GM15510 (cell line): Measurements from ENCODE around the gene ECI1.

ENCODE experiments used
- POLR2A ChIP-seq: IDR thresholded peaks from 3 replicates; pipeline ENCODE4 v1.6.1; 2011; ENCODE audit warnings: borderline replicate concordance; ENCODE audit not compliant: insufficient read length; ENCODE audit errors: extremely low read depth

The ECI1 gene

GRCh38 chr16:2200313-2200712 lies 51.1 kb downstream of the ECI1 start:
- no peak for TF ChIP-seq POLR2A

GRCh38 chr16:2199621-2200139 lies 51.7 kb downstream of the ECI1 start:
- no peak for TF ChIP-seq POLR2A

DNA sequence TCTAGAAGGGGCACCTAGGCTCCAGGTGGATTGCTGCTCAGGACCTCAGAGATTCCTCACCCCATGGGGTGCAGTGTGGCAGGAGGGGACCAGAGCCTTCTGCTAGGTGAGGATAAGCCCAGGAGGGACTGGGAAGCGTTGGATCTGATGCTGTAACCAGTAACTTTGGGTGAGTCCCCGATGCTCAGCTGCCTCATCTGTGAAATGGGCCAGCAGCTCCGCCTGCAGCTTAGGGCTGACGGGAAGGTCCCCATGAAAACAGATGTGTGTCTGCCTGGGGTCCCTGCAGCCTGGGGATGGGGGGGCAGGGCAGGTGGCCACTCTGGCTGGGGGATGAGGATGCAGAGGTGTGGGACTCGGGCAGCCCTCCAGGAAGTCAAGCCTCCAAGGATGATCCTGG lies 52.3 kb downstream of the ECI1 start:
- no peak for TF ChIP-seq POLR2A

DNA sequence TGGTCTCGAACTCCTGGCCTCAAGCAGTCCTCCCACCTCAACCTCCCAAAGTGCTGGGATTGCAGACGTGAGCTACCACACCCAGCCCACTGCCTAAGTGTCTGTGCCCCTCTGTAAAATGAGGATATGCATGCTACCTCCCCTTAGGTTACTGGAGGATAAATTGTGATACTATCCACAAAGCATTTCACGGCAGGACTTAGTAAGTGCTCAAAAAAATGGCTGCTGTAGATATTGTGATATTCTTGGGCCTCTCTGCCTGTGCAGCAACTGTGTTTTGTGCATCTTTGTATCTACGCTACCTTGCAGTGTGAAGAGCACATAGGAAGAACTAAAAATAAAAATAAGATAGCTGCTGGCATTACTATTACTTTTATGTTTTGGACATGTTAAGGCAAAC lies 53.1 kb downstream of the ECI1 start:
- TF ChIP-seq POLR2A, result no peak

DNA sequence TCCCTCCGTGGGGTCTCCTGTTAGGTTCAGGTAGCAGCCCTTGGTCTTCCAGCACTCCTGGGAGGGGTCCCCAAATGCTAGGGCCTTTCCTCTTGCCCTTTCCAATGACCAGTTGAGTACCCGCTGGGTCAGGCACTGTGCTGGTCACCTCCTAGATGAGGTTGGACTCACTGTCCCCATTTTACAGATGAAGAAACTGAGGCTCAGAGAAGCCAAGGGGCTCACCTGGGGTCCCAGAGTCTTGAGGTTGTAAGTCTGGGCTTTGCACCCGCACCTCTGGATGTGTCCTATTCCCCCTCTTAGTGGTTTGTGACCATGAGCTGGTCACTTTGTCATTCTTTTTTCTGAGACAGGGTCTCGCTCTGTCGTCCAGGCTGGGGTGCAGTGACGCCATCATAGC lies 53.6 kb downstream of the ECI1 start:
- TF ChIP-seq POLR2A, result no peak

- TF ChIP-seq POLR2A, result no peak
Measured at GRCh38 chr16:2196981-2197511, 54.3 kb downstream of the ECI1 start.

- no peak for TF ChIP-seq POLR2A
Measured at GRCh38 chr16:2196162-2196980, 55.0 kb downstream of the ECI1 start, which contains the start of gene CASKIN1. Gene CASKIN1 (minus strand): TSS chr16:2196605. CDS start chr16:2196432, 173 bp downstream.

GRCh38 chr16:2195322-2196161 lies 55.8 kb downstream of the ECI1 start:
- no peak for TF ChIP-seq POLR2A

GRCh38 chr16:2194852-2195321 lies 56.5 kb downstream of the ECI1 start:
- TF ChIP-seq POLR2A, result no peak

DNA sequence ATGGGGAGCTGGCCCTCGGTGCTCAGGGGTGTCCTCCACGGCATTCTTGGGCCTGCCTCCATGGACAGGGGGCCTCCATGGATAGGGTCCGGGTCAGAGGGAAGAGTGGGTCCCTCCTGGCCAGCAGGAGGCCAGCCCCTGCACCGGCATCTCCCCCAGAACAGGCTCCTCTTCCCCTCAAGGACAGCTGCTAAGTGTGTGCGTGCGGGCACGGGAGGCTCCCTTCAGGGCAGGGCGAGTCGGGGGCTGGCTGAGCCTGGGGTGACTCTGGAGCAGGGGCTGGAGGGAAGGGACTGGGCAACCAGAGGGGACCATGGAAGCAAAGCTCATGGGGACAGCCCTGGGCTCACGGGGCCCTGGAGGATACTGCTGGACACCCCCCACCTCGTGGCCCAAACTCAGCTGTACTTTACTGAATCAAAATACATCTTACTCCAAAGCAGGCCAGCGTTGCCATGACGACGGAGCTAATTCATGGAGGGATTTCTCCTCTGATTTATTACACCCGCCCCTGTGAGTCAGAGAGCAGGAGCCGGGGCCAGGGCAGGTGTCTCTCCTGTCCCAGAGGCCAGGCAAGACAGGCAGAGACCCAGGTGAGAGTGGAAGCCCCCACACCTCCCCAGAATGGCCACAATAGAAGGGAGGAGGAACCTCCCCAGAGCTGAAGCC lies 57.1 kb downstream of the ECI1 start:
- no peak for TF ChIP-seq POLR2A

- no peak for TF ChIP-seq POLR2A
Measured at GRCh38 chr16:2191446-2191706, 60.0 kb downstream of the ECI1 start.

GRCh38 chr16:2190659-2191445 lies 60.5 kb downstream of the ECI1 start:
- TF ChIP-seq POLR2A, result no peak

- no peak for TF ChIP-seq POLR2A
Measured at GRCh38 chr16:2190002-2190658, 61.3 kb downstream of the ECI1 start.
